ENCODE results near the gene BEX3. TPM values are rescaled to one million over a fixed set of nuclear protein-coding genes. Genes with fewer than 3 reads are reported as not detected.
"Not testable (repeated sequence)": the region's sequence is repeated elsewhere in the genome, so short reads cannot be mapped to it uniquely, and the experiment has no call there.

The BEX3 gene
- total RNA-seq, 6 experiments from 2014 or later: 251 to 325 (median 291) TPM

DNA sequence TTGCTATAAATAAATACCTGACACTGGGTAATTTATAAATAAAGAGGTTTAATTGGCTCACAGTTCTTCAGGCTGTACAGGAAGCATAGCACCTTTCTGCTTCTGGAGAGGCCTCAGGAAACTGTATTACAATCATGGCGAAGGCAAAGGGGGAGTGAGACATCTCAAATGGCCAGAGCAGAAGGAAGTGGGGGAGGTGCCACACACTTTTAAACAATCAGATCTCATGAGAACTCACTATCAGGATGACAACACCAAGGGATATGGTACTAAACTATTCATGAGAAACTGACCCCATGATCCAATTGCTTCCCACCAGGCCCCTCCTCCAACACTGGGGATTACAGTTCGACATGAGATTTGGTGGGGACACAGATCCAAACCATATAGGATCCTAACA is 31.7 kb upstream of the BEX3 start:
- Mint-ChIP-seq H3K27ac (no peak overlapping the region), H3K4me3 (no peak overlapping the region), H3K36me3 (ENCODE audit: low read depth) (no peaks in the 10 kb centered on the region), H3K27me3 (ENCODE audit: insufficient read depth) (peaks cover 2% of the 10 kb centered on the region; the same call in 1 of the 2 replicates), H3K4me1 (ENCODE audit: low read depth) (no peaks in the 10 kb centered on the region), H3K9me3 (no peaks in the 10 kb centered on the region)
- no peak for DNase-seq
- TF ChIP-seq, protein P1, sequence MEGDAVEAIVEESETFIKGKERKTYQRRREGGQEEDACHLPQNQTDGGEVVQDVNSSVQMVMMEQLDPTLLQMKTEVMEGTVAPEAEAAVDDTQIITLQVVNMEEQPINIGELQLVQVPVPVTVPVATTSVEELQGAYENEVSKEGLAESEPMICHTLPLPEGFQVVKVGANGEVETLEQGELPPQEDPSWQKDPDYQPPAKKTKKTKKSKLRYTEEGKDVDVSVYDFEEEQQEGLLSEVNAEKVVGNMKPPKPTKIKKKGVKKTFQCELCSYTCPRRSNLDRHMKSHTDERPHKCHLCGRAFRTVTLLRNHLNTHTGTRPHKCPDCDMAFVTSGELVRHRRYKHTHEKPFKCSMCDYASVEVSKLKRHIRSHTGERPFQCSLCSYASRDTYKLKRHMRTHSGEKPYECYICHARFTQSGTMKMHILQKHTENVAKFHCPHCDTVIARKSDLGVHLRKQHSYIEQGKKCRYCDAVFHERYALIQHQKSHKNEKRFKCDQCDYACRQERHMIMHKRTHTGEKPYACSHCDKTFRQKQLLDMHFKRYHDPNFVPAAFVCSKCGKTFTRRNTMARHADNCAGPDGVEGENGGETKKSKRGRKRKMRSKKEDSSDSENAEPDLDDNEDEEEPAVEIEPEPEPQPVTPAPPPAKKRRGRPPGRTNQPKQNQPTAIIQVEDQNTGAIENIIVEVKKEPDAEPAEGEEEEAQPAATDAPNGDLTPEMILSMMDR (IDR thresholded peaks at IDR 0.05): no peak

DNA sequence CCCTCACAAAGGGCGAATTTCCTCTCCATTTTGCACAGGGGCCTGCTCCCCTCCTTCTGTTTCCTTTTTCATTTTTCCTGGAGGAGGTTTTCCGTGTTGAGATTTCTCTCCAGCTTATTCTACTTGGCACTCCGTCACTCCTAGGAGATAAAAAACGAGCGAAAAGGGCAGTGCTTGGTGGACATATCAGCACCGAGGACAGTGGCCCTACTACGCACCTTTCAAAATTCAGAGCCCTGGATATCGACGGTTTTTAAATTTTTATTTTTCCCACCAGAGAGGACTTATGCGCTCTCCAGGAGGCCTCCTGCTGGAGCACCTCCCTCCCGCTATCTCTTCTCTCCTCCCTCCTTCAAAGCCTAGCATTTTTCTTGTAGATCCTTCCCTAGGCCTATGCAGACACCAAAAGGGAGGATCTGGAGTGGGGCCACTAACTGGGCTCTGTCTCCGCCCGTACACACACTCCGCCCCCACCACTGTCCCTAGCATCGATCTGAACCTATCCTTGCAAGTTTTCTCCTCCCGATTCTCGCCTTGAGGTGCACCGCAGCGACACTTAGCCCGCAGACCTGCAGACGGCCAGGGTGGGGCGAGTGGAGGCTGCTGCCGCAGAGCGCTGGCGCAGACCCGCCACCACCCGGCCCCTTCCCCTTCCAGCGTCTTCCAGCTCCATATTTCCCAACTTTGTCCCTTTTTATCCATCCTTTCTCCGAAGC is 28.5 kb upstream of the BEX3 start:
- no peak overlapping the region for H3K4me3 Mint-ChIP-seq
- no peak overlapping the region for H3K27ac Mint-ChIP-seq
- TF ChIP-seq, protein P1 (IDR thresholded peaks at IDR 0.05): no peak
- H3K36me3 Mint-ChIP-seq (ENCODE audit: low read depth): no peaks in the 10 kb centered on the region
- H3K27me3 Mint-ChIP-seq (ENCODE audit: insufficient read depth): peaks cover 1% of the 10 kb centered on the region; the same call in 1 of the 2 replicates
- H3K4me1 Mint-ChIP-seq (ENCODE audit: low read depth): peaks cover 11% of the 10 kb centered on the region
- H3K9me3 Mint-ChIP-seq: no peaks in the 10 kb centered on the region
- no peak for DNase-seq

DNA sequence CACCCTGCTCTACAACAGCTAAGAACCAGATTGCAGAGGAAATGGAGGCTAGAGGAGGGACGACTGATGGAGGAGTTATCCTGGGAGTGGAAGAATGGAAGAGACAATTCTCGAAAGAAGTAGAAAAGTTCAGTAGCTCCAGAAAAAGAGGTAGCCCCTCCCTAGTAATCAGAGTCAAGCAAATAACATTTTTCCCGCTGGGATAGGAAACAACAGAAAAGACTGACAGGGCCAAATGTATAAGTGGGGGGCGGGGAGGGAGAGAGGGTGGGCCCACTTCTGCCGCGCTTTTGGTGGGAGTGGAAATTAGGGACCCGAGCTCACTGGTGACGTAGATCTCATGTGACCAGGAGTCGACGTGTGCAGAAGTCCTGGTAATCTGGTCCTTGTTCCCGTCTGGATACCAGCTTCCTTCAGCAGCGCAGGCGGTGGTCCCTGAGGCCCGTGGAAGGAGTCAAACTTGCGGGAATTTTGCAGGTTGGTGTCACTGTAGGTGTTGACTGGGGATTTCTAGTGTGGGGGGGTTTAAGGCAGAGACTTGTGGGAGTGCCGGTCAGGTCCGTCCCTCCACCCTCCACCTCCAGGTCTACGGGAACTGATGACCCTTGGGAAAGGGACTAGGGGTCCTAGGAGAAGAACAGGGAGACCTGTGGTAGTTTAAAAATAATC is 20.1 kb upstream of the BEX3 start, which contains the start of gene TCEAL9:
TCEAL9 (plus strand) TSS at position 377 of the 669 bp plus-strand sequence. CDS start 1,179 bp downstream, outside the sequence.
- peak; percentile 42 for DNase-seq
- Mint-ChIP-seq H3K36me3 (ENCODE audit: low read depth) (peaks cover 14% of the 10 kb centered on the region), H3K4me3 (peak within 1 kb of the TSS; percentile 97), H3K27me3 (ENCODE audit: insufficient read depth) (peaks cover 1% of the 10 kb centered on the region; the same call in 1 of the 2 replicates), H3K4me1 (ENCODE audit: low read depth) (peaks cover 33% of the 10 kb centered on the region), H3K9me3 (no peaks in the 10 kb centered on the region), H3K27ac (peak within 1 kb of the TSS; percentile 97)
- TF ChIP-seq, protein P1 (IDR thresholded peaks at IDR 0.05): no peak

DNA sequence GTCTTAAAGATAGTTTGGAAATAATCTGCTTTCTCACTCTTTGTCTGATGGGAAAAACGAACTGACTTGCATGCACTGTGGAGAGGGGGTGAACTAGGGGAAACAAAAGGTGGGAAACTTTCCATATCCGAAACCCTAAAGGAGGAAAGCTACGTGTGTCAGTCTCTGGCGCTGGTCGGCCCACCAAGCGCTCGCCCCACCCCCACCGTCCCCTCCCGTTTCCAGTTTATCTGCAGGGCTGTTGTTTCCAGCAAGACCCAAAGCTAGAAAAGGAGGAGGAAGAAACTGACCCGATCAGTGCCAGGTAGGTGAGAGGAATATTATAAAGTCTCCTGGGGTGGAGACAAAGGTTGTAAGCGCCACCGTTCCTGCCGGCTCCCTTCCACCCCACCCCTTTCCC is 19.5 kb upstream of the BEX3 start:
- no peak for DNase-seq
- peak overlapping the region; percentile 97 for H3K27ac Mint-ChIP-seq
- H3K36me3 Mint-ChIP-seq (ENCODE audit: low read depth): peaks cover 14% of the 10 kb centered on the region
- H3K27me3 Mint-ChIP-seq (ENCODE audit: insufficient read depth): peaks cover 1% of the 10 kb centered on the region; the same call in 1 of the 2 replicates
- TF ChIP-seq, protein P1 (IDR thresholded peaks at IDR 0.05): no peak
- H3K9me3 Mint-ChIP-seq: no peaks in the 10 kb centered on the region
- peaks cover 39% of the 10 kb centered on the region for H3K4me1 Mint-ChIP-seq (ENCODE audit: low read depth)
- peak overlapping the region; percentile 97 for H3K4me3 Mint-ChIP-seq

DNA sequence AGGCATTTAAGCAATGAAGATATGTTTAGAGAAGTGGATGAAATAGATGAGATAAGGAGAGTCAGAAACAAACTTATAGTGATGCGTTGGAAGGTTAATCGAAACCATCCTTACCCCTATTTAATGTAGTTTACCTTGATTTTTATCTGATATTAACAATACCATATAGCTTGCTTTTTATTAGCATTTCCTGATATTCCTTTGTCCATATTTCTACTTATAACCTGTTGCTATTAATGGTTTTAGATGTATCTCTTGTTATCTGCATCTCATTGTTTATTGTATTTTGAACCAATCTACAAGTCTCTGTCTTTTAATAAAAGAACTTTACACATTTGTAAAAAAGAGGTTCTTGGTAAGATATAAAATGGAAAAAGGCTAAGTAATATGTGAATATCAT is 18.5 kb upstream of the BEX3 start:
- Mint-ChIP-seq H3K36me3 (ENCODE audit: low read depth) (peaks cover 14% of the 10 kb centered on the region), H3K9me3 (no peaks in the 10 kb centered on the region), H3K27ac (peak overlapping the region; percentile 97), H3K4me1 (ENCODE audit: low read depth) (peaks cover 49% of the 10 kb centered on the region), H3K27me3 (ENCODE audit: insufficient read depth) (peaks cover 1% of the 10 kb centered on the region; the same call in 1 of the 2 replicates), H3K4me3 (peak overlapping the region; percentile 97)
- DNase-seq: no peak
- TF ChIP-seq, protein P1 (IDR thresholded peaks at IDR 0.05): no peak

DNA sequence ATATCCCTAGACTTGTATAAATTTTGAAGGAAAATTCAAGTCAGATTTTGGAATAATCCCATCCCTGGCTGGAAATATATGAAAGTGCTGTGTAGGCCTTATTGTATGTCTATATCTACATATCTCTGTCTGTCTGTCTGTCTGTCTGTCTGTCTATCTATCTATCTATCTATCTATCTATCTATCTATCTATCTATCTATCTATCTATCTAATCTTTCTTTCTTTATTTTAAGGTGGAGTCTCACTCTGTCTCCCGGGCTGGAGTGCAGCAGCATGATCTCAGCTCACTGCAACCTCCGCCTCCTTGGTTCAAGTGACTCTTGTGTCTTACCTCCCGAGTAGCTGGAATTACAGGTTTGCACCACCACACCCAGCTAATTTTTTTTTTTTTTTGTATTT is 16.7 kb upstream of the BEX3 start:
- H3K27ac Mint-ChIP-seq; H3K9me3 Mint-ChIP-seq; H3K27me3 Mint-ChIP-seq (ENCODE audit: insufficient read depth); DNase-seq; H3K4me3 Mint-ChIP-seq: not testable (repeated sequence)
- peaks cover 52% of the 10 kb centered on the region for H3K4me1 Mint-ChIP-seq (ENCODE audit: low read depth)
- peaks cover 14% of the 10 kb centered on the region for H3K36me3 Mint-ChIP-seq (ENCODE audit: low read depth)
